ENCODE results near the gene ACP7. TPM values are rescaled to one million over a fixed set of nuclear protein-coding genes. Genes with fewer than 3 reads are reported as not detected.

Gene ACP7
- total and polyA plus RNA-seq, 9 of the 15 experiments (the other 6 are each of a cell fraction or from before 2014, with no cell fraction given) = not detected

DNA sequence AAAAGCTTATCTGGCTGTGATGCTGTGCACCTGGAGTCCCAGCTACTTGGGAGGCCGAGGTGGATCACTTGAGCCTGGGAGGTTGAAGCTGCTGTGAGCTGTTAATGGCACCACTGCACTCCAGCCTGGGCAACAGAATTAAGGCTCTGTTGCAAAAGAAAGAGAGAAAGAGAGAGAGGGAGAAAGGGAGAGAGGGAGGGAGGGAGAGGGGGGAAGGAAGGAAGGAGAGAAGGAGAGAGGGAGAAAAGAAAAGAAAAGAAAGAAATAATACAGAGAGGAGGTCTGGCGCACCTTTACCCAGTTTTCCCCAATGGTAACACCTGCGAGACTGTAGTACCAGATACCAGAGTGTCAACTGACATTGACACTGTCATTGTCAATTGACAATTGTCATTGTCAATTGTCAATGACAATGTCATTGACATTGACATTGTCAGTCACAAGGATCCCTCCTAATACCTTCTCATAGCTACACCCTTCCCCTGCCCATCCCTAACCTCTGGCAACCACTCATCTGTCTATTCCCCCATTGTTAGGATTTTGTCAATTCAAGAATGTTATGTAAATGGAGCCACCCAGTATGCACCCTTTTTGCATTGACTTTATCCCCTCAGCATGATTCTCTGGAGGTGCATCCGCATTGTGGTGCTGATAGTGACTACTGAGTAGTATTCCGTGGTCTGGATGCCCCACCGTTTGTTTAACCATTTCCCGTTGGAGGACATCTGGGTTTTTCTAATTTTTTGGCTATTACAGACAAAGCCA is 62.7 kb downstream of the ACP7 start:
- in situ Hi-C loops (cut with MboI) = no loop called here
- peaks cover 19% of the 10 kb centered on the region for H4K20me1 ChIP-seq (replicated peaks; ENCODE audit: control insufficient read depth, insufficient read depth, low read length)
- peaks cover 5% of the 10 kb centered on the region for H3K9me1 ChIP-seq (ENCODE audit: control insufficient read depth, insufficient read depth, low read length)
- no peak overlapping the region for H2AFZ ChIP-seq (ENCODE audit: low read depth, low read length)
- H3K4me3 ChIP-seq = no peak overlapping the region
- H3K36me3 ChIP-seq (ENCODE audit: control insufficient read depth, insufficient read depth, low read length) = no peaks in the 10 kb centered on the region
- H3K9ac ChIP-seq (ENCODE audit: insufficient read depth in 1 of 2, low read depth in 2 of 2, low read length in 2 of 2) = no peak overlapping the region
- intact Hi-C loops (cut with micrococcal nuclease) = no loop called here
- FAIRE-seq (no peak), DNase-seq (ENCODE audit: extremely low read depth in 1 of 4, low spot score in 3 of 4) (no peak), ATAC-seq (no peak)
- POLR2A ChIA-PET = interaction anchor here (1.4 kb wide), 1 partner anchor 164 kb away, joined by 3 read pairs; no protein-coding TSS in a partner anchor
- H3K27me3 ChIP-seq (ENCODE audit: control insufficient read depth in 2 of 2, insufficient read depth in 2 of 2, low read length in 2 of 2) = no peaks in the 10 kb centered on the region
- peaks cover 54% of the 10 kb centered on the region for H3K79me2 ChIP-seq (ENCODE audit: control insufficient read depth, insufficient read depth, low read length)
- CTCF ChIA-PET (ENCODE audit: low intra/inter-chr PET ratio) = no interaction called here
- H3K4me2 ChIP-seq (ENCODE audit: insufficient read depth, low read length) = no peak overlapping the region
- H3K4me1 ChIP-seq (replicated peaks in 1 of 2; ENCODE audit: control insufficient read depth in 2 of 2, insufficient read depth in 2 of 2, low read length in 2 of 2) = peaks cover 12 to 39% of the 10 kb centered on the region in 2 experiments; a peak in 4 of 5 replicates
- no peak overlapping the region for H3K27ac ChIP-seq (ENCODE audit: extremely low read depth, low read depth, low read length)
- no peaks in the 10 kb centered on the region for H3K9me3 ChIP-seq (replicated peaks; ENCODE audit: control insufficient read depth, insufficient read depth, low read depth, low read length)
- no TSS peak for BruUV-seq (replicated peaks)
- 42% methylated on average over 6 of the region's 7 CpGs for whole genome bisulfite sequencing (ENCODE audit: insufficient coverage, low coverage, missing lambda C conversion rate)
- TF ChIP-seq, protein P1, sequence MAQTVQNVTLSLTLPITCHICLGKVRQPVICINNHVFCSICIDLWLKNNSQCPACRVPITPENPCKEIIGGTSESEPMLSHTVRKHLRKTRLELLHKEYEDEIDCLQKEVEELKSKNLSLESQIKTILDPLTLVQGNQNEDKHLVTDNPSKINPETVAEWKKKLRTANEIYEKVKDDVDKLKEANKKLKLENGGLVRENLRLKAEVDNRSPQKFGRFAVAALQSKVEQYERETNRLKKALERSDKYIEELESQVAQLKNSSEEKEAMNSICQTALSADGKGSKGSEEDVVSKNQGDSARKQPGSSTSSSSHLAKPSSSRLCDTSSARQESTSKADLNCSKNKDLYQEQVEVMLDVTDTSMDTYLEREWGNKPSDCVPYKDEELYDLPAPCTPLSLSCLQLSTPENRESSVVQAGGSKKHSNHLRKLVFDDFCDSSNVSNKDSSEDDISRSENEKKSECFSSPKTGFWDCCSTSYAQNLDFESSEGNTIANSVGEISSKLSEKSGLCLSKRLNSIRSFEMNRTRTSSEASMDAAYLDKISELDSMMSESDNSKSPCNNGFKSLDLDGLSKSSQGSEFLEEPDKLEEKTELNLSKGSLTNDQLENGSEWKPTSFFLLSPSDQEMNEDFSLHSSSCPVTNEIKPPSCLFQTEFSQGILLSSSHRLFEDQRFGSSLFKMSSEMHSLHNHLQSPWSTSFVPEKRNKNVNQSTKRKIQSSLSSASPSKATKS (CRISPR knock-in tag; IDR thresholded peaks at IDR 0.05) = no peak
- TF ChIP-seq, protein P2, sequence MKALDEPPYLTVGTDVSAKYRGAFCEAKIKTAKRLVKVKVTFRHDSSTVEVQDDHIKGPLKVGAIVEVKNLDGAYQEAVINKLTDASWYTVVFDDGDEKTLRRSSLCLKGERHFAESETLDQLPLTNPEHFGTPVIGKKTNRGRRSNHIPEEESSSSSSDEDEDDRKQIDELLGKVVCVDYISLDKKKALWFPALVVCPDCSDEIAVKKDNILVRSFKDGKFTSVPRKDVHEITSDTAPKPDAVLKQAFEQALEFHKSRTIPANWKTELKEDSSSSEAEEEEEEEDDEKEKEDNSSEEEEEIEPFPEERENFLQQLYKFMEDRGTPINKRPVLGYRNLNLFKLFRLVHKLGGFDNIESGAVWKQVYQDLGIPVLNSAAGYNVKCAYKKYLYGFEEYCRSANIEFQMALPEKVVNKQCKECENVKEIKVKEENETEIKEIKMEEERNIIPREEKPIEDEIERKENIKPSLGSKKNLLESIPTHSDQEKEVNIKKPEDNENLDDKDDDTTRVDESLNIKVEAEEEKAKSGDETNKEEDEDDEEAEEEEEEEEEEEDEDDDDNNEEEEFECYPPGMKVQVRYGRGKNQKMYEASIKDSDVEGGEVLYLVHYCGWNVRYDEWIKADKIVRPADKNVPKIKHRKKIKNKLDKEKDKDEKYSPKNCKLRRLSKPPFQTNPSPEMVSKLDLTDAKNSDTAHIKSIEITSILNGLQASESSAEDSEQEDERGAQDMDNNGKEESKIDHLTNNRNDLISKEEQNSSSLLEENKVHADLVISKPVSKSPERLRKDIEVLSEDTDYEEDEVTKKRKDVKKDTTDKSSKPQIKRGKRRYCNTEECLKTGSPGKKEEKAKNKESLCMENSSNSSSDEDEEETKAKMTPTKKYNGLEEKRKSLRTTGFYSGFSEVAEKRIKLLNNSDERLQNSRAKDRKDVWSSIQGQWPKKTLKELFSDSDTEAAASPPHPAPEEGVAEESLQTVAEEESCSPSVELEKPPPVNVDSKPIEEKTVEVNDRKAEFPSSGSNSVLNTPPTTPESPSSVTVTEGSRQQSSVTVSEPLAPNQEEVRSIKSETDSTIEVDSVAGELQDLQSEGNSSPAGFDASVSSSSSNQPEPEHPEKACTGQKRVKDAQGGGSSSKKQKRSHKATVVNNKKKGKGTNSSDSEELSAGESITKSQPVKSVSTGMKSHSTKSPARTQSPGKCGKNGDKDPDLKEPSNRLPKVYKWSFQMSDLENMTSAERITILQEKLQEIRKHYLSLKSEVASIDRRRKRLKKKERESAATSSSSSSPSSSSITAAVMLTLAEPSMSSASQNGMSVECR (CRISPR knock-in tag; IDR thresholded peaks at IDR 0.05) = no peak
- TF ChIP-seq KAT7 (CRISPR knock-in tag; IDR thresholded peaks at IDR 0.05; ENCODE audit: borderline replicate concordance) (no peak), TARDBP (IDR thresholded peaks at IDR 0.05) (no peak), ZNF124 (CRISPR knock-in tag; IDR thresholded peaks at IDR 0.05) (no peak)
- TF ChIP-seq, protein P3, sequence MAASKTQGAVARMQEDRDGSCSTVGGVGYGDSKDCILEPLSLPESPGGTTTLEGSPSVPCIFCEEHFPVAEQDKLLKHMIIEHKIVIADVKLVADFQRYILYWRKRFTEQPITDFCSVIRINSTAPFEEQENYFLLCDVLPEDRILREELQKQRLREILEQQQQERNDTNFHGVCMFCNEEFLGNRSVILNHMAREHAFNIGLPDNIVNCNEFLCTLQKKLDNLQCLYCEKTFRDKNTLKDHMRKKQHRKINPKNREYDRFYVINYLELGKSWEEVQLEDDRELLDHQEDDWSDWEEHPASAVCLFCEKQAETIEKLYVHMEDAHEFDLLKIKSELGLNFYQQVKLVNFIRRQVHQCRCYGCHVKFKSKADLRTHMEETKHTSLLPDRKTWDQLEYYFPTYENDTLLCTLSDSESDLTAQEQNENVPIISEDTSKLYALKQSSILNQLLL (CRISPR knock-in tag; IDR thresholded peaks at IDR 0.05; ENCODE audit: borderline replicate concordance) = no peak
- TF ChIP-seq, protein P4, sequence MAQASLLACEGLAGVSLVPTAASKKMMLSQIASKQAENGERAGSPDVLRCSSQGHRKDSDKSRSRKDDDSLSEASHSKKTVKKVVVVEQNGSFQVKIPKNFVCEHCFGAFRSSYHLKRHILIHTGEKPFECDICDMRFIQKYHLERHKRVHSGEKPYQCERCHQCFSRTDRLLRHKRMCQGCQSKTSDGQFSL (CRISPR knock-in tag; IDR thresholded peaks at IDR 0.05) = no peak
- TF ChIP-seq, protein P4 (tag; IDR thresholded peaks at IDR 0.05) = no peak
- TF ChIP-seq, protein P5, sequence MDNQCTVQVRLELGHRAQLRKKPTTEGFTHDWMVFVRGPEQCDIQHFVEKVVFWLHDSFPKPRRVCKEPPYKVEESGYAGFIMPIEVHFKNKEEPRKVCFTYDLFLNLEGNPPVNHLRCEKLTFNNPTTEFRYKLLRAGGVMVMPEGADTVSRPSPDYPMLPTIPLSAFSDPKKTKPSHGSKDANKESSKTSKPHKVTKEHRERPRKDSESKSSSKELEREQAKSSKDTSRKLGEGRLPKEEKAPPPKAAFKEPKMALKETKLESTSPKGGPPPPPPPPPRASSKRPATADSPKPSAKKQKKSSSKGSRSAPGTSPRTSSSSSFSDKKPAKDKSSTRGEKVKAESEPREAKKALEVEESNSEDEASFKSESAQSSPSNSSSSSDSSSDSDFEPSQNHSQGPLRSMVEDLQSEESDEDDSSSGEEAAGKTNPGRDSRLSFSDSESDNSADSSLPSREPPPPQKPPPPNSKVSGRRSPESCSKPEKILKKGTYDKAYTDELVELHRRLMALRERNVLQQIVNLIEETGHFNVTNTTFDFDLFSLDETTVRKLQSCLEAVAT (IDR thresholded peaks at IDR 0.05) = no peak

Data from K562 (cell line).